ENCODE data around the gene RHBDL1. TPM values are rescaled to one million over a fixed set of nuclear protein-coding genes. Genes with fewer than 3 reads are reported as not detected.

Gene RHBDL1
- total and polyA plus RNA-seq, 9 of the 15 experiments (the other 6 are each of a cell fraction or from before 2014, with no cell fraction given), result 0.03 to 5.6 (median 1.3) TPM; not detected in 1

DNA sequence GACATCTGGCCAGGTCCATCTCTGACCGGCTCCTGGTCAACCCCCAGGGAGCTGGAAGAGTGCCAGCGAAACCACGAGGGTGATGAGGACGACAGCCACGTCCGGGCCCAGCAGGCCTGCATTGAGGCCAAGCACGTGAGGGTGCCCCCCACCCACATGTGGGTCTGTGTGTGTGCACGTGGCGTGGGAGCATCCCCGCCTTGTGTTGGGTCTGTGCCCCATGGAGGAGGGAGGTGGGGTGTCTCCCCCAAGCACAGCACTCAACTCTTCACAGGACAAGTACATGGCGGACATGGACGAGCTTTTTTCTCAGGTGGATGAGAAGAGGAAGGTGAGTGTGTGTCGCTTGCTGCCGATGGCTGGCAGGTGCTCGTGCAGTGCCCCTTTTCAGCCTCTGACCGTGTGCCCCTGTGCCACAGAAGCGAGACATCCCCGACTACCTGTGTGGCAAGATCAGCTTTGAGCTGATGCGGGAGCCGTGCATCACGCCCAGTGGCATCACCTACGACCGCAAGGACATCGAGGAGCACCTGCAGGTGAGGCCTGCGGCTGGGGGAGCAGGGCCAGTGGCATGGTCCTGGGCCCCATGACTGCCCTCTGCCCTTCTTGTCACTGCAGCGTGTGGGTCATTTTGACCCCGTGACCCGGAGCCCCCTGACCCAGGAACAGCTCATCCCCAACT lies 6.4 kb downstream of the RHBDL1 start (continued):
- TF ChIP-seq ZNF282 (CRISPR knock-in tag; IDR thresholded peaks at IDR 0.05) (no peak), NR2C2 (CRISPR knock-in tag; IDR thresholded peaks at IDR 0.05) (no peak), NR2C2 (tag; IDR thresholded peaks at IDR 0.05) (no peak), TAF7 (tag; IDR thresholded peaks at IDR 0.05) (no peak), MTA1 (IDR thresholded peaks at IDR 0.05; ENCODE audit: borderline replicate concordance) (no peak), ZSCAN32 (CRISPR knock-in tag; IDR thresholded peaks at IDR 0.05) (no peak), RCOR1 (IDR thresholded peaks at IDR 0.05; ENCODE audit: borderline replicate concordance in 1 of 2, low read depth in 2 of 2, low read length in 2 of 2) (0 out of 4 replicates have a peak, but pooled peaks of 1 of the 2 experiments have one; percentile 45), RBM34 (IDR thresholded peaks at IDR 0.05; ENCODE audit: borderline replicate concordance, insufficient read depth, low read length) (no peak), FOXM1 (IDR thresholded peaks at IDR 0.05; ENCODE audit: low read depth) (no peak), FOXM1 (CRISPR knock-in tag; IDR thresholded peaks at IDR 0.05; ENCODE audit: low read depth) (no peak), BRF1 (IDR thresholded peaks at IDR 0.05; ENCODE audit: borderline replicate concordance, extremely low read depth, insufficient read length) (no peak), RBM39 (optimal IDR thresholded peaks at IDR 0.05; ENCODE audit: low read depth, low read length) (no peak), PTTG1 (tag; IDR thresholded peaks at IDR 0.05; ENCODE audit: low read depth) (no peak), RUNX1 (IDR thresholded peaks at IDR 0.05; ENCODE audit: low read depth) (no peak), CREBBP (IDR thresholded peaks at IDR 0.05; ENCODE audit: low read depth, low read length) (no peak), HMG20B (CRISPR knock-in tag; IDR thresholded peaks at IDR 0.05) (no peak), MEF2D (tag; conservative IDR thresholded peaks at IDR 0.05; ENCODE audit: low read depth) (no peak), PHB (CRISPR knock-in tag; IDR thresholded peaks at IDR 0.05) (no peak)
- TF ChIP-seq, protein P1, sequence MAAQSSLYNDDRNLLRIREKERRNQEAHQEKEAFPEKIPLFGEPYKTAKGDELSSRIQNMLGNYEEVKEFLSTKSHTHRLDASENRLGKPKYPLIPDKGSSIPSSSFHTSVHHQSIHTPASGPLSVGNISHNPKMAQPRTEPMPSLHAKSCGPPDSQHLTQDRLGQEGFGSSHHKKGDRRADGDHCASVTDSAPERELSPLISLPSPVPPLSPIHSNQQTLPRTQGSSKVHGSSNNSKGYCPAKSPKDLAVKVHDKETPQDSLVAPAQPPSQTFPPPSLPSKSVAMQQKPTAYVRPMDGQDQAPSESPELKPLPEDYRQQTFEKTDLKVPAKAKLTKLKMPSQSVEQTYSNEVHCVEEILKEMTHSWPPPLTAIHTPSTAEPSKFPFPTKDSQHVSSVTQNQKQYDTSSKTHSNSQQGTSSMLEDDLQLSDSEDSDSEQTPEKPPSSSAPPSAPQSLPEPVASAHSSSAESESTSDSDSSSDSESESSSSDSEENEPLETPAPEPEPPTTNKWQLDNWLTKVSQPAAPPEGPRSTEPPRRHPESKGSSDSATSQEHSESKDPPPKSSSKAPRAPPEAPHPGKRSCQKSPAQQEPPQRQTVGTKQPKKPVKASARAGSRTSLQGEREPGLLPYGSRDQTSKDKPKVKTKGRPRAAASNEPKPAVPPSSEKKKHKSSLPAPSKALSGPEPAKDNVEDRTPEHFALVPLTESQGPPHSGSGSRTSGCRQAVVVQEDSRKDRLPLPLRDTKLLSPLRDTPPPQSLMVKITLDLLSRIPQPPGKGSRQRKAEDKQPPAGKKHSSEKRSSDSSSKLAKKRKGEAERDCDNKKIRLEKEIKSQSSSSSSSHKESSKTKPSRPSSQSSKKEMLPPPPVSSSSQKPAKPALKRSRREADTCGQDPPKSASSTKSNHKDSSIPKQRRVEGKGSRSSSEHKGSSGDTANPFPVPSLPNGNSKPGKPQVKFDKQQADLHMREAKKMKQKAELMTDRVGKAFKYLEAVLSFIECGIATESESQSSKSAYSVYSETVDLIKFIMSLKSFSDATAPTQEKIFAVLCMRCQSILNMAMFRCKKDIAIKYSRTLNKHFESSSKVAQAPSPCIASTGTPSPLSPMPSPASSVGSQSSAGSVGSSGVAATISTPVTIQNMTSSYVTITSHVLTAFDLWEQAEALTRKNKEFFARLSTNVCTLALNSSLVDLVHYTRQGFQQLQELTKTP (IDR thresholded peaks at IDR 0.05; ENCODE audit: low read depth in 1 of 2, partially characterized antibody in 2 of 2), result no peak
- TF ChIP-seq, protein P2, sequence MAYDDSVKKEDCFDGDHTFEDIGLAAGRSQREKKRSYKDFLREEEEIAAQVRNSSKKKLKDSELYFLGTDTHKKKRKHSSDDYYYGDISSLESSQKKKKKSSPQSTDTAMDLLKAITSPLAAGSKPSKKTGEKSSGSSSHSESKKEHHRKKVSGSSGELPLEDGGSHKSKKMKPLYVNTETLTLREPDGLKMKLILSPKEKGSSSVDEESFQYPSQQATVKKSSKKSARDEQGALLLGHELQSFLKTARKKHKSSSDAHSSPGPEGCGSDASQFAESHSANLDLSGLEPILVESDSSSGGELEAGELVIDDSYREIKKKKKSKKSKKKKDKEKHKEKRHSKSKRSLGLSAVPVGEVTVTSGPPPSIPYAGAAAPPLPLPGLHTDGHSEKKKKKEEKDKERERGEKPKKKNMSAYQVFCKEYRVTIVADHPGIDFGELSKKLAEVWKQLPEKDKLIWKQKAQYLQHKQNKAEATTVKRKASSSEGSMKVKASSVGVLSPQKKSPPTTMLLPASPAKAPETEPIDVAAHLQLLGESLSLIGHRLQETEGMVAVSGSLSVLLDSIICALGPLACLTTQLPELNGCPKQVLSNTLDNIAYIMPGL (CRISPR knock-in tag; IDR thresholded peaks at IDR 0.05), result no peak
- TF ChIP-seq, protein P3, sequence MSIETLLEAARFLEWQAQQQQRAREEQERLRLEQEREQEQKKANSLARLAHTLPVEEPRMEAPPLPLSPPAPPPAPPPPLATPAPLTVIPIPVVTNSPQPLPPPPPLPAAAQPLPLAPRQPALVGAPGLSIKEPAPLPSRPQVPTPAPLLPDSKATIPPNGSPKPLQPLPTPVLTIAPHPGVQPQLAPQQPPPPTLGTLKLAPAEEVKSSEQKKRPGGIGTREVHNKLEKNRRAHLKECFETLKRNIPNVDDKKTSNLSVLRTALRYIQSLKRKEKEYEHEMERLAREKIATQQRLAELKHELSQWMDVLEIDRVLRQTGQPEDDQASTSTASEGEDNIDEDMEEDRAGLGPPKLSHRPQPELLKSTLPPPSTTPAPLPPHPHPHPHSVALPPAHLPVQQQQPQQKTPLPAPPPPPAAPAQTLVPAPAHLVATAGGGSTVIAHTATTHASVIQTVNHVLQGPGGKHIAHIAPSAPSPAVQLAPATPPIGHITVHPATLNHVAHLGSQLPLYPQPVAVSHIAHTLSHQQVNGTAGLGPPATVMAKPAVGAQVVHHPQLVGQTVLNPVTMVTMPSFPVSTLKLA (conservative IDR thresholded peaks at IDR 0.05), result peak; percentile 91 to 94

Data from K562 (cell line).